GM23338 (cell line): ENCODE results near the gene POMGNT1. TPM values are rescaled to one million over a fixed set of nuclear protein-coding genes. Genes with fewer than 3 reads are reported as not detected.

Experiments
- ATAC-seq: fragments of 200-7000 bp; cut with Tn5 transposase; 3 replicates; pipeline ENCODE4 v1.9.1; 2020
- DNase-seq: peaks from one replicate; pipeline ENCODE4 v3.0.0-alpha.2; 2015; ENCODE audit warnings: low spot score
- H2AFZ ChIP-seq: fragments of 200-600 bp; sonication (generic); 2 replicates; pipeline ENCODE4 v1.8.0; 2016; ENCODE audit warnings: antibody characterized with exemption, mild to moderate bottlenecking, moderate library complexity
- H3F3A ChIP-seq: fragments of 200-600 bp; sonication (generic); replicated peaks from 2 replicates; pipeline ENCODE4 v1.8.0; 2017; ENCODE audit warnings: antibody characterized with exemption, mixed run types, low read depth
- H3K27ac ChIP-seq: fragments of 200-600 bp; sonication (generic); 2 replicates; pipeline ENCODE4 v1.6.1; 2016; ENCODE audit warnings: low read depth
- H3K27me3 ChIP-seq: fragments of 200-600 bp; sonication (generic); 2 replicates; pipeline ENCODE4 v1.8.0; 2016; ENCODE audit warnings: mild to moderate bottlenecking, mixed run types, moderate library complexity; ENCODE audit not compliant: insufficient read depth
- H3K36me3 ChIP-seq: fragments of 200-600 bp; sonication (generic); 2 replicates; pipeline ENCODE4 v1.8.0; 2016; ENCODE audit warnings: mild to moderate bottlenecking; ENCODE audit not compliant: insufficient read depth
- H3K4me1 ChIP-seq: fragments of 200-600 bp; sonication (generic); 2 replicates; pipeline ENCODE4 v1.8.0; 2016; ENCODE audit warnings: mild to moderate bottlenecking, moderate library complexity; ENCODE audit not compliant: insufficient read depth
- H3K4me2 ChIP-seq: fragments of 200-600 bp; sonication (generic); 2 replicates; pipeline ENCODE4 v1.7.1; 2017; ENCODE audit warnings: mixed run types
- H3K4me3 ChIP-seq: fragments of 200-600 bp; sonication (generic); 2 replicates; pipeline ENCODE4 v1.6.1; 2016; ENCODE audit warnings: mixed run types
- H3K79me2 ChIP-seq: fragments of 200-600 bp; sonication (generic); replicated peaks from 2 replicates; pipeline ENCODE4 v1.8.0; 2017; ENCODE audit warnings: mild to moderate bottlenecking; ENCODE audit not compliant: insufficient read depth
- H3K9me2 ChIP-seq: fragments of 200-600 bp; sonication (generic); 2 replicates; pipeline ENCODE4 v1.8.0; 2017; ENCODE audit not compliant: insufficient read depth
- H4K20me1 ChIP-seq: fragments of 200-600 bp; sonication (generic); replicated peaks from 2 replicates; pipeline ENCODE4 v1.8.0; 2017; ENCODE audit warnings: mild to moderate bottlenecking; ENCODE audit not compliant: insufficient read depth
- H3K27ac Mint-ChIP-seq: 2 replicates; pipeline ENCODE4 v1.8.0; 2020; ENCODE audit warnings: inconsistent platforms, mild to moderate bottlenecking, moderate library complexity, mixed read lengths
- H3K27me3 Mint-ChIP-seq: 3 replicates; pipeline ENCODE4 v1.8.0; 2022; ENCODE audit warnings: low read depth, mild to moderate bottlenecking, moderate library complexity, mixed read lengths, inconsistent platforms; ENCODE audit not compliant: insufficient read depth, poor library complexity
- H3K36me3 Mint-ChIP-seq: 3 replicates; pipeline ENCODE4 v1.8.0; 2021; ENCODE audit warnings: low read depth, mild to moderate bottlenecking, inconsistent platforms, moderate library complexity, mixed read lengths
- H3K4me1 Mint-ChIP-seq: 3 replicates; pipeline ENCODE4 v1.8.0; 2020; ENCODE audit warnings: mild to moderate bottlenecking, inconsistent platforms, mixed read lengths
- H3K4me3 Mint-ChIP-seq: 3 replicates; pipeline ENCODE4 v1.8.0; 2021; ENCODE audit warnings: moderate library complexity, mild to moderate bottlenecking, inconsistent platforms, mixed read lengths
- H3K9me3 Mint-ChIP-seq: 3 replicates; pipeline ENCODE4 v1.8.0; 2020; ENCODE audit warnings: moderate library complexity, mild to moderate bottlenecking, inconsistent platforms, mixed read lengths
- CREB1 ChIP-seq: fragments of 250-450 bp; sonication (Bioruptor Pico); IDR thresholded peaks from 2 replicates; pipeline ENCODE4 v1.5.0; 2020; ENCODE audit warnings: low read depth, mild to moderate bottlenecking, moderate library complexity
- EZH2 ChIP-seq: fragments of 200-600 bp; sonication (generic); IDR thresholded peaks from one replicate; pipeline ENCODE4 v1.8.0; 2017; ENCODE audit warnings: antibody characterized with exemption, mild to moderate bottlenecking, low read depth; ENCODE audit not compliant: unreplicated experiment
- EZH2phosphoT487 ChIP-seq: fragments of 200-600 bp; sonication (generic); IDR thresholded peaks from one replicate; pipeline ENCODE4 v1.8.1; 2018; ENCODE audit warnings: antibody characterized with exemption; ENCODE audit not compliant: unreplicated experiment
- JUNB ChIP-seq: IDR thresholded peaks from one replicate; pipeline ENCODE4 v1.6.1; 2016; ENCODE audit warnings: antibody characterized with exemption; ENCODE audit not compliant: unreplicated experiment
- NANOG ChIP-seq: IDR thresholded peaks from 2 replicates; pipeline ENCODE4 v1.6.1; 2016; ENCODE audit warnings: antibody characterized with exemption, borderline replicate concordance
- POLR2AphosphoS5 ChIP-seq: IDR thresholded peaks from 2 replicates; pipeline ENCODE4 v1.6.1; 2016; ENCODE audit warnings: antibody characterized with exemption, low read depth
- STAT1 ChIP-seq: IDR thresholded peaks from one replicate; pipeline ENCODE4 v1.6.1; 2016; ENCODE audit warnings: antibody characterized with exemption; ENCODE audit not compliant: unreplicated experiment
- ZNF114 ChIP-seq: fragments of 250-450 bp; sonication (Bioruptor Pico); IDR thresholded peaks from 2 replicates; pipeline ENCODE4 v1.5.0; 2020; ENCODE audit warnings: mild to moderate bottlenecking, moderate library complexity
- ZNF331 ChIP-seq: fragments of 250-450 bp; sonication (Bioruptor Pico); IDR thresholded peaks from 2 replicates; pipeline ENCODE4 v1.5.0; 2020; ENCODE audit warnings: low read depth, mild to moderate bottlenecking, moderate library complexity
- polyA plus RNA-seq: library from polyadenylated mRNA; unstranded; fragments of >200 nt; fragmentation: Nextera tagmentation; extraction: Ambion mirVana; gene quantifications from 2 replicates; pipeline ENCODE4 v1.2.1, GENCODE V29; 2016
- total RNA-seq: library from RNA; depleted of rRNA; stranded (reverse); fragments of >200 nt; shearing (Covaris generic); gene quantifications from 2 replicates; pipeline ENCODE4 v1.2.3, GENCODE V29; 2014
- TF ChIP-seq, protein P1 (sequence below): IDR thresholded peaks from 2 replicates; pipeline ENCODE4 v1.6.1; 2016; ENCODE audit warnings: antibody characterized with exemption
- TF ChIP-seq, protein P2 (sequence below): IDR thresholded peaks from one replicate; pipeline ENCODE4 v1.6.1; 2018; ENCODE audit warnings: antibody characterized with exemption; ENCODE audit not compliant: unreplicated experiment
- TF ChIP-seq, protein P3 (sequence below), 2 experiments: fragments of 200-600 bp in 1 of 2; sonication (generic) in 1 of 2; conservative IDR thresholded peaks; 2 replicates each; pipeline versions ENCODE4 v1.5.1 to v1.6.1; 2016 to 2017; ENCODE audit warnings: antibody characterized with exemption in 2 of 2, low read depth in 2 of 2, mild to moderate bottlenecking in 2 of 2, moderate library complexity in 1 of 2
- TF ChIP-seq, protein P4 (sequence below): fragments of 250-450 bp; sonication (Bioruptor Pico); IDR thresholded peaks from 2 replicates; pipeline ENCODE4 v1.5.0; 2020; ENCODE audit warnings: mild to moderate bottlenecking, moderate library complexity

POMGNT1 gene
- total and polyA plus RNA-seq, 2 experiments from 2014 or later: 24.3 to 32.1 TPM

DNA sequence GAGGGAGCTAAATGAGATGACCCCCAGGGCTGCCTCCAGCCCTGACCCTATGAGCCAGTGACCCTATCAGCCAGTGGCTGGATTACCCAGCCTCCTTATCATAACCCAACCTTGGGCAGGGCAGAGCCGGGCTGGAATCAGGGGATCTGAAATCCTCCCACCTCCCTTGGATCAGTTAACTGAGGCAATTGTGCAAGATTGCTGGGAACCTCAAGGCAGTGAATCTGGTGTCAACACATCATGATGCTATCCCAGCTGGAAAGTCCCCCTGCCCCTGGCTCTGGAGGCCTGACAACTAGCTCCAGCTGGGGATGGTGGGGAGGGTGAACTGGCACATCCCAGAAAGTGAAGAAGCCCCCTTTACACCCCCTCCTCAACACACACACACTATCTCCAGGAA, 29.8 kb downstream of the POMGNT1 start:
- H3K79me2 ChIP-seq: no peaks in the 10 kb centered on the region
- Mint-ChIP-seq H3K27me3 (peaks cover 32% of the 10 kb centered on the region), H3K4me1 (peaks cover 32% of the 10 kb centered on the region), H3K27ac (no peak overlapping the region), H3K36me3 (no peaks in the 10 kb centered on the region), H3K4me3 (no peak overlapping the region), H3K9me3 (no peaks in the 10 kb centered on the region)
- no peaks in the 10 kb centered on the region for H4K20me1 ChIP-seq
- H3K4me3 ChIP-seq: no peak overlapping the region
- DNase-seq (no peak), ATAC-seq (no peak)
- 0 out of 2 replicates have a peak, but pooled peaks cover 3% of the 10 kb centered on the region for H3F3A ChIP-seq
- TF ChIP-seq ZNF114 (CRISPR knock-in tag): no peak
- TF ChIP-seq POLR2AphosphoS5: no peak
- TF ChIP-seq, protein P1, sequence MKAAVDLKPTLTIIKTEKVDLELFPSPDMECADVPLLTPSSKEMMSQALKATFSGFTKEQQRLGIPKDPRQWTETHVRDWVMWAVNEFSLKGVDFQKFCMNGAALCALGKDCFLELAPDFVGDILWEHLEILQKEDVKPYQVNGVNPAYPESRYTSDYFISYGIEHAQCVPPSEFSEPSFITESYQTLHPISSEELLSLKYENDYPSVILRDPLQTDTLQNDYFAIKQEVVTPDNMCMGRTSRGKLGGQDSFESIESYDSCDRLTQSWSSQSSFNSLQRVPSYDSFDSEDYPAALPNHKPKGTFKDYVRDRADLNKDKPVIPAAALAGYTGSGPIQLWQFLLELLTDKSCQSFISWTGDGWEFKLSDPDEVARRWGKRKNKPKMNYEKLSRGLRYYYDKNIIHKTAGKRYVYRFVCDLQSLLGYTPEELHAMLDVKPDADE: no peak
- no peak for TF ChIP-seq EZH2
- TF ChIP-seq EZH2phosphoT487: no peak
- TF ChIP-seq NANOG: no peak
- TF ChIP-seq, protein P2, sequence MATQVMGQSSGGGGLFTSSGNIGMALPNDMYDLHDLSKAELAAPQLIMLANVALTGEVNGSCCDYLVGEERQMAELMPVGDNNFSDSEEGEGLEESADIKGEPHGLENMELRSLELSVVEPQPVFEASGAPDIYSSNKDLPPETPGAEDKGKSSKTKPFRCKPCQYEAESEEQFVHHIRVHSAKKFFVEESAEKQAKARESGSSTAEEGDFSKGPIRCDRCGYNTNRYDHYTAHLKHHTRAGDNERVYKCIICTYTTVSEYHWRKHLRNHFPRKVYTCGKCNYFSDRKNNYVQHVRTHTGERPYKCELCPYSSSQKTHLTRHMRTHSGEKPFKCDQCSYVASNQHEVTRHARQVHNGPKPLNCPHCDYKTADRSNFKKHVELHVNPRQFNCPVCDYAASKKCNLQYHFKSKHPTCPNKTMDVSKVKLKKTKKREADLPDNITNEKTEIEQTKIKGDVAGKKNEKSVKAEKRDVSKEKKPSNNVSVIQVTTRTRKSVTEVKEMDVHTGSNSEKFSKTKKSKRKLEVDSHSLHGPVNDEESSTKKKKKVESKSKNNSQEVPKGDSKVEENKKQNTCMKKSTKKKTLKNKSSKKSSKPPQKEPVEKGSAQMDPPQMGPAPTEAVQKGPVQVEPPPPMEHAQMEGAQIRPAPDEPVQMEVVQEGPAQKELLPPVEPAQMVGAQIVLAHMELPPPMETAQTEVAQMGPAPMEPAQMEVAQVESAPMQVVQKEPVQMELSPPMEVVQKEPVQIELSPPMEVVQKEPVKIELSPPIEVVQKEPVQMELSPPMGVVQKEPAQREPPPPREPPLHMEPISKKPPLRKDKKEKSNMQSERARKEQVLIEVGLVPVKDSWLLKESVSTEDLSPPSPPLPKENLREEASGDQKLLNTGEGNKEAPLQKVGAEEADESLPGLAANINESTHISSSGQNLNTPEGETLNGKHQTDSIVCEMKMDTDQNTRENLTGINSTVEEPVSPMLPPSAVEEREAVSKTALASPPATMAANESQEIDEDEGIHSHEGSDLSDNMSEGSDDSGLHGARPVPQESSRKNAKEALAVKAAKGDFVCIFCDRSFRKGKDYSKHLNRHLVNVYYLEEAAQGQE: no peak
- no peak for TF ChIP-seq CREB1 (CRISPR knock-in tag)
- TF ChIP-seq JUNB: no peak
- TF ChIP-seq ZNF331 (CRISPR knock-in tag): no peak
- TF ChIP-seq, protein P3, sequence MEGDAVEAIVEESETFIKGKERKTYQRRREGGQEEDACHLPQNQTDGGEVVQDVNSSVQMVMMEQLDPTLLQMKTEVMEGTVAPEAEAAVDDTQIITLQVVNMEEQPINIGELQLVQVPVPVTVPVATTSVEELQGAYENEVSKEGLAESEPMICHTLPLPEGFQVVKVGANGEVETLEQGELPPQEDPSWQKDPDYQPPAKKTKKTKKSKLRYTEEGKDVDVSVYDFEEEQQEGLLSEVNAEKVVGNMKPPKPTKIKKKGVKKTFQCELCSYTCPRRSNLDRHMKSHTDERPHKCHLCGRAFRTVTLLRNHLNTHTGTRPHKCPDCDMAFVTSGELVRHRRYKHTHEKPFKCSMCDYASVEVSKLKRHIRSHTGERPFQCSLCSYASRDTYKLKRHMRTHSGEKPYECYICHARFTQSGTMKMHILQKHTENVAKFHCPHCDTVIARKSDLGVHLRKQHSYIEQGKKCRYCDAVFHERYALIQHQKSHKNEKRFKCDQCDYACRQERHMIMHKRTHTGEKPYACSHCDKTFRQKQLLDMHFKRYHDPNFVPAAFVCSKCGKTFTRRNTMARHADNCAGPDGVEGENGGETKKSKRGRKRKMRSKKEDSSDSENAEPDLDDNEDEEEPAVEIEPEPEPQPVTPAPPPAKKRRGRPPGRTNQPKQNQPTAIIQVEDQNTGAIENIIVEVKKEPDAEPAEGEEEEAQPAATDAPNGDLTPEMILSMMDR (conservative IDR thresholded peaks at IDR 0.05; ENCODE audit: low read depth in 2 of 2): no peak
- TF ChIP-seq, protein P4, sequence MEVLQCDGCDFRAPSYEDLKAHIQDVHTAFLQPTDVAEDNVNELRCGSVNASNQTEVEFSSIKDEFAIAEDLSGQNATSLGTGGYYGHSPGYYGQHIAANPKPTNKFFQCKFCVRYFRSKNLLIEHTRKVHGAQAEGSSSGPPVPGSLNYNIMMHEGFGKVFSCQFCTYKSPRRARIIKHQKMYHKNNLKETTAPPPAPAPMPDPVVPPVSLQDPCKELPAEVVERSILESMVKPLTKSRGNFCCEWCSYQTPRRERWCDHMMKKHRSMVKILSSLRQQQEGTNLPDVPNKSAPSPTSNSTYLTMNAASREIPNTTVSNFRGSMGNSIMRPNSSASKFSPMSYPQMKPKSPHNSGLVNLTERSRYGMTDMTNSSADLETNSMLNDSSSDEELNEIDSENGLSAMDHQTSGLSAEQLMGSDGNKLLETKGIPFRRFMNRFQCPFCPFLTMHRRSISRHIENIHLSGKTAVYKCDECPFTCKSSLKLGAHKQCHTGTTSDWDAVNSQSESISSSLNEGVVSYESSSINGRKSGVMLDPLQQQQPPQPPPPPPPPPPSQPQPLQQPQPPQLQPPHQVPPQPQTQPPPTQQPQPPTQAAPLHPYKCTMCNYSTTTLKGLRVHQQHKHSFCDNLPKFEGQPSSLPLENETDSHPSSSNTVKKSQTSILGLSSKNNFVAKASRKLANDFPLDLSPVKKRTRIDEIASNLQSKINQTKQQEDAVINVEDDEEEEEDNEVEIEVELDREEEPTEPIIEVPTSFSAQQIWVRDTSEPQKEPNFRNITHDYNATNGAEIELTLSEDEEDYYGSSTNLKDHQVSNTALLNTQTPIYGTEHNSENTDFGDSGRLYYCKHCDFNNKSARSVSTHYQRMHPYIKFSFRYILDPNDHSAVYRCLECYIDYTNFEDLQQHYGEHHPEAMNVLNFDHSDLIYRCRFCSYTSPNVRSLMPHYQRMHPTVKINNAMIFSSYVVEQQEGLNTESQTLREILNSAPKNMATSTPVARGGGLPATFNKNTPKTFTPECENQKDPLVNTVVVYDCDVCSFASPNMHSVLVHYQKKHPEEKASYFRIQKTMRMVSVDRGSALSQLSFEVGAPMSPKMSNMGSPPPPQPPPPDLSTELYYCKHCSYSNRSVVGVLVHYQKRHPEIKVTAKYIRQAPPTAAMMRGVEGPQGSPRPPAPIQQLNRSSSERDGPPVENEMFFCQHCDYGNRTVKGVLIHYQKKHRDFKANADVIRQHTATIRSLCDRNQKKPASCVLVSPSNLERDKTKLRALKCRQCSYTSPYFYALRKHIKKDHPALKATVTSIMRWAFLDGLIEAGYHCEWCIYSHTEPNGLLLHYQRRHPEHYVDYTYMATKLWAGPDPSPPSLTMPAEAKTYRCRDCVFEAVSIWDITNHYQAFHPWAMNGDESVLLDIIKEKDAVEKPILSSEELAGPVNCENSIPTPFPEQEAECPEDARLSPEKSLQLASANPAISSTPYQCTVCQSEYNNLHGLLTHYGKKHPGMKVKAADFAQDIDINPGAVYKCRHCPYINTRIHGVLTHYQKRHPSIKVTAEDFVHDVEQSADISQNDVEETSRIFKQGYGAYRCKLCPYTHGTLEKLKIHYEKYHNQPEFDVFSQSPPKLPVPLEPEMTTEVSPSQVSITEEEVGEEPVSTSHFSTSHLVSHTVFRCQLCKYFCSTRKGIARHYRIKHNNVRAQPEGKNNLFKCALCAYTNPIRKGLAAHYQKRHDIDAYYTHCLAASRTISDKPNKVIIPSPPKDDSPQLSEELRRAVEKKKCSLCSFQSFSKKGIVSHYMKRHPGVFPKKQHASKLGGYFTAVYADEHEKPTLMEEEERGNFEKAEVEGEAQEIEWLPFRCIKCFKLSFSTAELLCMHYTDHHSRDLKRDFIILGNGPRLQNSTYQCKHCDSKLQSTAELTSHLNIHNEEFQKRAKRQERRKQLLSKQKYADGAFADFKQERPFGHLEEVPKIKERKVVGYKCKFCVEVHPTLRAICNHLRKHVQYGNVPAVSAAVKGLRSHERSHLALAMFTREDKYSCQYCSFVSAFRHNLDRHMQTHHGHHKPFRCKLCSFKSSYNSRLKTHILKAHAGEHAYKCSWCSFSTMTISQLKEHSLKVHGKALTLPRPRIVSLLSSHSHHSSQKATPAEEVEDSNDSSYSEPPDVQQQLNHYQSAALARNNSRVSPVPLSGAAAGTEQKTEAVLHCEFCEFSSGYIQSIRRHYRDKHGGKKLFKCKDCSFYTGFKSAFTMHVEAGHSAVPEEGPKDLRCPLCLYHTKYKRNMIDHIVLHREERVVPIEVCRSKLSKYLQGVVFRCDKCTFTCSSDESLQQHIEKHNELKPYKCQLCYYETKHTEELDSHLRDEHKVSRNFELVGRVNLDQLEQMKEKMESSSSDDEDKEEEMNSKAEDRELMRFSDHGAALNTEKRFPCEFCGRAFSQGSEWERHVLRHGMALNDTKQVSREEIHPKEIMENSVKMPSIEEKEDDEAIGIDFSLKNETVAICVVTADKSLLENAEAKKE (CRISPR knock-in tag): no peak
- no peak for TF ChIP-seq STAT1
- H3K36me3 ChIP-seq: no peaks in the 10 kb centered on the region
- peaks cover 19% of the 10 kb centered on the region for H3K4me1 ChIP-seq
- no peak overlapping the region for H2AFZ ChIP-seq
- no peak overlapping the region for H3K27ac ChIP-seq
- H3K4me2 ChIP-seq: no peak overlapping the region
- H3K27me3 ChIP-seq: peaks cover 18% of the 10 kb centered on the region
- H3K9me2 ChIP-seq: no peaks in the 10 kb centered on the region
